LNCaP clone FGC (cell line): ENCODE results near the gene NLGN3.

Source experiments
- DNase-seq: peaks from one replicate; pipeline ENCODE4 v3.0.0-alpha.2; 2011; ENCODE audit warnings: low read depth
- H3K4me3 ChIP-seq: 2 replicates; pipeline ENCODE4 v1.5.1; 2011; ENCODE audit warnings: mild to moderate bottlenecking, low read depth, low read length, control low read depth
- CTCF ChIP-seq: IDR thresholded peaks from 2 replicates; pipeline ENCODE4 v1.5.1; 2012; ENCODE audit warnings: mild to moderate bottlenecking; ENCODE audit not compliant: control insufficient read depth, insufficient read depth; ENCODE audit errors: extremely low read depth

NLGN3 gene

GRCh38 chrX:71168134-71168533 is 23.5 kb downstream of the NLGN3 start:
- TF ChIP-seq CTCF = no peak
- no peak overlapping the region for H3K4me3 ChIP-seq
- DNase-seq = no peak

- TF ChIP-seq CTCF = no peak
- no peak overlapping the region for H3K4me3 ChIP-seq
- DNase-seq = no peak
Measured at GRCh38 chrX:71169586-71169985, 24.9 kb downstream of the NLGN3 start.

GRCh38 chrX:71170660-71171059 is 26.0 kb downstream of the NLGN3 start:
- no peak for DNase-seq
- TF ChIP-seq CTCF = no peak
- H3K4me3 ChIP-seq = no peak overlapping the region

GRCh38 chrX:71171110-71171801 is 26.6 kb downstream of the NLGN3 start:
- no peak for DNase-seq
- TF ChIP-seq CTCF = no peak
- no peak overlapping the region for H3K4me3 ChIP-seq

- H3K4me3 ChIP-seq = no peak overlapping the region
- DNase-seq = no peak
- no peak for TF ChIP-seq CTCF
Measured at GRCh38 chrX:71173440-71173839, 28.8 kb downstream of the NLGN3 start.

GRCh38 chrX:71174795-71175194 is 30.2 kb downstream of the NLGN3 start:
- TF ChIP-seq CTCF = no peak
- H3K4me3 ChIP-seq = no peak overlapping the region
- DNase-seq = no peak

GRCh38 chrX:71175531-71175930 is 30.9 kb downstream of the NLGN3 start:
- DNase-seq = no peak
- no peak overlapping the region for H3K4me3 ChIP-seq
- no peak for TF ChIP-seq CTCF
